GM19397 (cell line): ENCODE measurements around the gene RUSC2.
"Not testable (repeated sequence)": the region's sequence is repeated elsewhere in the genome, so short reads cannot be mapped to it uniquely, and the experiment has no call there.

Experiments used
- ATAC-seq: cut with Tn5 transposase; IDR thresholded peaks from one replicate; pipeline ENCODE4 v1.9.1; 2021; ENCODE audit warnings: mild to moderate bottlenecking, moderate library complexity; ENCODE audit not compliant: unreplicated experiment

Gene RUSC2

DNA sequence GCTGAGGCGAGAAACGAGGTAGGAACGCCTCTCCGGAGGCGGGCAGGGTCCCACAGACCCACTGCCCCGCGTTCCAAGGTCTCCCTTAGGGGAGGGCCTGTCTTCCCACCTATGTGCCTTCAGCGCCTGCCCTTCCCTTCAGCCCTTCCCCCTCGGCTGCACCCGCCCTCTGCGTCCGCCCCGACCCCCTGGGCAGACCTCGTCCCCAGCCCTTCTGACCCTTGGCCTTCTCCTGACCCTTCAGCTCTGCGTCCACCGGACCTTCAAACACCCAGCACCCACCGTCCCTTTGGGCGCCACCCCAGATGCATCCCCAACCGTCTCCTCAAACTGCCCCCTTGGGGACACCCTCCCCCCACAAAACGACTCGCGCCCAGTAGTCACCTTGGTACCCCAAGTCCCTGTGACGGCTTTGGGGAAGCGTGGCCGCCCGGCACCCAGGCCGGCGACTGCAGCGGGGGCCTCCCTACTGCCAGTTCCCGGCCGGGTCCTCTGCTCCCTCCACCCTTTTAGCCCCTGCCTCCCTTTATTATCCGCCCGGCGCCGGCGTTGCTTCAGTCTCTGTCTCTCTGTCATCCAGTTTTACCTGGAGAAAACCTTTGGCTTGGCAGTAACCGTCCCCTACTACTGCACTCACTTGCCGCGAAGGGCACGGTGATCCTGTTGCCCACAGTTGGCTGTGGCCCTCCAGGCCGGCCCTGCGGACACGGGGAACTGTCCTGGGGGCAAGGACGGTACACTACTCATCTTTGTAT is 421 bp downstream of the RUSC2 start:
- ATAC-seq, result no peak

DNA sequence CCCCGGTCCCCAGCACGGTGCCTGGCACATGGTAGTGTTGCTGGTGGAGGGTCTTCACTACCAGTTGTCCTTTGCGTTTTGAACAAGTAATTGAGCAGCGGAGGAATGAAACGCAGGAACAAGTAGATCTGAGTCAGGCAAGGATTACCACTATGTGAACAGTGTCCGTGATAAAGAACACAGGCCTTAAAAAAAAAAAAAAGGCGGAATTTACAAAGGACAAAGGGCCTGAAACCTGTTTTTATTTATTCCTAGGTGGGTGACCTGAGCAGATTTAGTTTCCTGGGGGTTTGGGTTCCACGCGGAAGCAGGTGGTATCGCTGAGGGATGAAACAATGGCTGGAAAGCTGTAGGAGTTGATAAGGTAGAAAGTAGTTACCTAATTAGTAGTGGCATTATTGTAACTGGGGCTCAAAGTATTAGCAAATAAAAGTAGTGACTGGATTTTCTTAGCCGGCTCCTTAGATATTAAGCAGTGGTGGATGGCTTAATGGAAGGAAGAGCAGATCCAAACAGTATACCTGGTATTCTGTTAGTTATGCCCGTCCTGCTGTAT is 1.1 kb downstream of the RUSC2 start:
- no peak for ATAC-seq

DNA sequence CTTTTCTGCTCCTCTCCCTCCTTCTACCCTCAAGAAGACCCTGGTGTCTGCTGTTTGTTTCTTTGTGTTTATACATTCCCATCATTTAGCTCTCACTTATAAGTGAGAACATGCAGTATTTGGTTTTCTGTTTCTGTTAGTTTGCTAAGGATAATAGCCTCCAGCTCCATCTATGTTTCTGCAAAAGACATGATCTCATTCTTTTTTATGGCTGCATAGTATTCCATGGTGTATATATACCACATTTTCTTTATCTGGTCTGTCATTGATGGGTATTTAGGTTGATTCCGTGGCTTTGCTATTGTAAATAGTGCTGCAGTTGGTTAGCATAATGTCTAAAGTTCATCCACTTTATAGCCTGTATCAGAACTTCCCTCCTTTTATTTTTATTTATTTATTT is 3.2 kb downstream of the RUSC2 start:
- ATAC-seq, result not testable (repeated sequence)

DNA sequence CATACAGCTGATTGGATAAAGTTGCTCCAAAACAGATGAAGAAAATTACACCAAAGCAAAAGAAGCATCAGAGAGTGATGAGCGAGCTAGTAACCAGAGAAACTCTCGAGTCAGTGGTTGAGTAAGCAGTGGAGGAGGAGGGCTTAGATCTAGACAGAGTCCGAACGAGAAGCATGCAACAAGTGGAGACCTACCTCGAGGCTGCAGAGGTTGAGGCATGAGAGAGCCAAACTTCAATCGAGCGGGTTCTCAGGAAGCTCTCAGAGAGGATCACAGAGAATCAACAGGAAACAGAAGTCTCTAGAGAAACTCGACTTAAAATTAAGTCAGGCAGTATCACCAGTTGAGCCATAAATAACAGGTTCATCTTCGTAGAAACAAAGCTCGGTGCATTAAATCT is 6.1 kb downstream of the RUSC2 start:
- no peak for ATAC-seq

- not testable (repeated sequence) for ATAC-seq
Observed at GRCh38 chr9:35498245-35498644, 8.3 kb downstream of the RUSC2 start.

DNA sequence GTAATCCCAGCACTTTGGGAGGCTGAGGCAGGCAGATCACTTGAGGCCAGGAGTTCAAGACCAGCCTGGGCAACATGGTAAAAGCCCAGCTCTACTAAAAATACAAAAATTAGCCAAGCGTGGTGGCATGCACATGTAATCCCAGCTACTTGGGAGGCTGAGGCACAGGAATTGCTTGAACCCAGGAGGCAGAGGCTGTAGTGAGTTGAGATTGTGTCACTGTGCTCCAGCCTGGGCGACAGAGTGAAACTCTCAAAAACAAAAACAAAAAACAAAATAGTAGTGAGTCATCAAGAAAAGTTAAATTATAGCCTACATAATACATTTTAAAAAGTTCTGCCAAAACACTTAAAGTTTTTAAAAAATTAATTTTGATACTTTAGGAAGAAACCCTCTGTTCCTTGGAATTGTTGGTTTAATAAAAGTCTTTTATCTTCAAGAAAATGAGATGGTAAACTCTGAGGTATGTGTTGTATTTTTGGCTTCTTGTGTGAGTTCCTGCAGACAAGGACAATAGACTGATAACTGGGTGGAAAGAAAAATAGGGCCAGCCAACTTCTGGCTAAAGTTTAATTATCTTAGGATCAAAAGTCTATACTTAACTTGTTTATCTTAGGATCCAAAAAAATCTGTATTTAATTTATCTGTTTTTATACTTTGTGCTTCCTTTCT is 9.3 kb downstream of the RUSC2 start:
- no peak for ATAC-seq

- ATAC-seq, result no peak
Observed at GRCh38 chr9:35499701-35500030, 9.8 kb downstream of the RUSC2 start.

- ATAC-seq, result no peak
Observed at GRCh38 chr9:35500130-35500748, 10.3 kb downstream of the RUSC2 start.

DNA sequence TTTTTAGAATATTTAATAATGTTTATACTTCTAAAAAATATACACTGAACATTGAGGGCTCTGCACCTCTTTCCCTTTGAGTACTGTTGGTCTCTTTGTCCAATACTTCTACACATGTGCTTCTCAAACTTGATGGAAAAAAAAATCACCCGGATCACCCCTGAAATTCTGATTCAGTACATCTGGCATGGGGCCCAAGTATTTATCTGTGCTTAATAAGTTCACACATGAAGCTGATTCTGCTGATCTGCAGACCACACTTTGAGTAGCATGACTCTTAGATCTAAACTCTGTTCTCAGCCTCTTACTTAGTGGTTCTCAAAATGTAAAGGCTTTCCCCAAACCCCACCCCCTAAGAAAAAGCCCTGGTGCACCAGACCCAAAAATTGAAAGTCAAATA is 12.0 kb downstream of the RUSC2 start:
- ATAC-seq, result no peak

GRCh38 chr9:35506359-35506758 is 16.4 kb downstream of the RUSC2 start:
- ATAC-seq, result no peak

GRCh38 chr9:35508069-35508468 is 18.2 kb downstream of the RUSC2 start:
- no peak for ATAC-seq

DNA sequence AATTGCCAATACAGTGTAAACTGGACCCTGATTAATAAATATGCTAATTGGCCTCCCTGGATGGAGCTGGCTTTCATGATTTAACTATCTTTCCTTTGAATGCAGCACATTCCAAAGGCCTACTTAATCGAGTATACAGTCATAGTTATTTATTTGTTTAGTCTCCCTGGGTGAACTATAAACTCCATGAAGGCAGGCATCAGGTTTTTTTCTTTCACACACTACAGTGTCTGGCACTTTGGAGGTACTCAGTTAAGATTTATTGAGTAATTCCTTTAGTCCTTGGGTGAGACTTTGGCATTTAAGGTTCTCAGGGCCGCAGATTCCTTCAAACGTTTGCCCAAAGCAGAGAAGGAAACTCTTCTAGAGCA is 20.5 kb downstream of the RUSC2 start:
- ATAC-seq, result no peak

- ATAC-seq, result no peak
Observed at GRCh38 chr9:35510754-35511428, 21.0 kb downstream of the RUSC2 start.

GRCh38 chr9:35511453-35511852 is 21.5 kb downstream of the RUSC2 start:
- ATAC-seq, result no peak

GRCh38 chr9:35515766-35516165 is 25.9 kb downstream of the RUSC2 start:
- ATAC-seq, result no peak

- ATAC-seq, result no peak
Observed at GRCh38 chr9:35516479-35516878, 26.6 kb downstream of the RUSC2 start.

- ATAC-seq, result no peak
Observed at GRCh38 chr9:35517131-35517530, 27.2 kb downstream of the RUSC2 start.

GRCh38 chr9:35517552-35518224 is 27.8 kb downstream of the RUSC2 start:
- ATAC-seq, result no peak

- ATAC-seq, result no peak
Observed at GRCh38 chr9:35518225-35518821, 28.4 kb downstream of the RUSC2 start.

DNA sequence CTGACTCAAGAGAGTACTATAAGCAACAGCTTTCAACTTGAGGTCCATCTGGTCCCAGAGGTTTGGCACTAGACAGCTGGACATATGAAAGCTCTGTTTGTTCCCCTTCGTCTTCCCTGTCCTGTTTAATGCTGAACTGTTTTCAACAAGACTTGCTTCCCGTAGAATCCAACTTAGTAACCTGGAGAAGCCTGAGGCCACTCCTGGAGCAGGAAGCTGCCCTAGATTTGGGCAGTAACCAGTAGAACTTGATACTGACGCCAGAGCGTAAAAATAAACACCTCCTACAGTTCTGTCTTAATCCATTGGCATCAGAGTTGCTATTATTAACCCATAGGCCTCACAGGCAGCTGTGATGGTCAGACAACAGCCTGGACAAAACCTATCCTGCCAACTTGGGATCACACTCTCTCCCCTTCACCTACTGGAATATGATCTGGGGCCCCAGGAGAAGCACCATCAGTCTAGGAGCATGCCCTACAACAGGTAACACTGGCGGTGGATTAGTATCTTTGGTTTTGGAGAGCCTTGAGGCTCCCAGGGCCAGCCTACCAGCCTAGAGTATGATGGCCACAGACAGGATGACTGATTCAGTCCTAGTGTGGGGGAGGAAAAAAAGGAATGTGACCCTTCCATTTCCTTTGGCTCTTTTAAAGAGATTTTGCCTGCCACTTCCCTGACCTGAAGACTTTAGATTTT is 29.2 kb downstream of the RUSC2 start:
- ATAC-seq, result no peak
